Fibroblast of lung (primary cell): ENCODE results near the gene KRTAP4-6. TPM values are rescaled to one million over a fixed set of nuclear protein-coding genes. Genes with fewer than 3 reads are reported as not detected.
"Not testable (repeated sequence)": the region's sequence is repeated elsewhere in the genome, so short reads cannot be mapped to it uniquely, and the experiment has no call there.

Source experiments
- DNase-seq, 2 donors: peaks; one replicate each; pipeline versions ENCODE4 v3.0.0 to v3.0.0-alpha.2; 2010; ENCODE audit warnings: low read depth in 2 of 2
- H2AFZ ChIP-seq: 2 replicates; pipeline ENCODE4 v1.5.1; 2012; ENCODE audit warnings: low read length, control low read depth, inconsistent platforms
- H3K27ac ChIP-seq: 2 replicates; pipeline ENCODE4 v1.5.1; 2011; ENCODE audit warnings: low read length, control low read depth; ENCODE audit not compliant: insufficient read depth
- H3K27me3 ChIP-seq: 2 replicates; pipeline ENCODE4 v1.5.1; 2011; ENCODE audit warnings: mild to moderate bottlenecking, low read length; ENCODE audit not compliant: control insufficient read depth, insufficient read depth
- H3K36me3 ChIP-seq: 2 replicates; pipeline ENCODE4 v1.5.1; 2011; ENCODE audit warnings: low read length; ENCODE audit not compliant: control insufficient read depth, insufficient read depth
- H3K4me1 ChIP-seq: 2 replicates; pipeline ENCODE4 v1.5.1; 2011; ENCODE audit warnings: low read length; ENCODE audit not compliant: control insufficient read depth, insufficient read depth; ENCODE audit errors: extremely low read depth
- H3K4me2 ChIP-seq: 2 replicates; pipeline ENCODE4 v1.5.1; 2011; ENCODE audit warnings: low read length, control low read depth; ENCODE audit not compliant: insufficient read depth; ENCODE audit errors: extremely low read depth
- H3K4me3 ChIP-seq, 4 experiments: fragments of 200-600 bp in 1 of 4; sonication (generic) in 1 of 4; replicated peaks in 1 of 4; 2 replicates each; pipeline ENCODE4 v1.5.1; 2011 to 2016; ENCODE audit warnings: low read length in 4 of 4, low read depth in 3 of 4, mild to moderate bottlenecking in 3 of 4, control low read depth in 2 of 4, inconsistent platforms in 1 of 4, mixed read lengths in 1 of 4; ENCODE audit not compliant: insufficient read depth in 1 of 4; ENCODE audit errors: control extremely low read depth in 1 of 4
- H3K79me2 ChIP-seq: 2 replicates; pipeline ENCODE4 v1.5.1; 2012; ENCODE audit warnings: mild to moderate bottlenecking, low read length, inconsistent platforms; ENCODE audit not compliant: control insufficient read depth, insufficient read depth
- H3K9ac ChIP-seq: 2 replicates; pipeline ENCODE4 v1.5.1; 2011; ENCODE audit warnings: mild to moderate bottlenecking, low read length, control low read depth; ENCODE audit not compliant: insufficient read depth
- H3K9me3 ChIP-seq: 2 replicates; pipeline ENCODE4 v1.5.1; 2012; ENCODE audit warnings: low read depth, low read length; ENCODE audit not compliant: control insufficient read depth, insufficient read depth
- H4K20me1 ChIP-seq: 2 replicates; pipeline ENCODE4 v1.5.1; 2011; ENCODE audit warnings: low read length; ENCODE audit not compliant: control insufficient read depth, insufficient read depth; ENCODE audit errors: extremely low read depth
- EZH2 ChIP-seq: IDR thresholded peaks from 2 replicates; pipeline ENCODE4 v1.5.1; 2012; ENCODE audit warnings: low read length, control low read depth, mild to moderate bottlenecking; ENCODE audit errors: missing control alignments
- polyA minus RNA-seq: library from RNA; depleted of rRNA, polyadenylated mRNA; stranded (reverse); fragments of >200 nt; gene quantifications from 2 replicates; pipeline ENCODE4 v1.2.3, GENCODE V29; 2011; ENCODE audit warnings: low replicate concordance
- polyA plus RNA-seq, 2 donors: library from polyadenylated mRNA; depleted of rRNA in 1 of 2; stranded (reverse) in 1 of 2; unstranded in 1 of 2; fragments of >200 nt; gene quantifications; 2 replicates each; pipeline ENCODE4 v1.2.1, GENCODE V29; 2011 to 2012; ENCODE audit warnings: missing spikeins in 1 of 2
- total RNA-seq: library from RNA; depleted of rRNA; stranded (reverse); fragments of >200 nt; gene quantifications from 2 replicates; pipeline ENCODE4 v1.2.1, GENCODE V29; 2014
- TF ChIP-seq, protein P1 (sequence below), 2 donors: IDR thresholded peaks in 1 of 2; conservative IDR thresholded peaks in 1 of 2; 1 replicate in 1 of 2; 2 replicates in 1 of 2; pipeline ENCODE4 v1.5.1; 2011 to 2012; ENCODE audit warnings: low read length in 2 of 2, control low read depth in 1 of 2, inconsistent platforms in 1 of 2, low read depth in 1 of 2, mild to moderate bottlenecking in 1 of 2

KRTAP4-6 gene
- total RNA-seq, result not detected in 2 replicates
- polyA plus RNA-seq, result not detected in 2 replicates
- not detected in 2 replicates for polyA plus RNA-seq (2012)
- 0.33 TPM in 1 of 2 replicates, not detected in the other for polyA minus RNA-seq

DNA sequence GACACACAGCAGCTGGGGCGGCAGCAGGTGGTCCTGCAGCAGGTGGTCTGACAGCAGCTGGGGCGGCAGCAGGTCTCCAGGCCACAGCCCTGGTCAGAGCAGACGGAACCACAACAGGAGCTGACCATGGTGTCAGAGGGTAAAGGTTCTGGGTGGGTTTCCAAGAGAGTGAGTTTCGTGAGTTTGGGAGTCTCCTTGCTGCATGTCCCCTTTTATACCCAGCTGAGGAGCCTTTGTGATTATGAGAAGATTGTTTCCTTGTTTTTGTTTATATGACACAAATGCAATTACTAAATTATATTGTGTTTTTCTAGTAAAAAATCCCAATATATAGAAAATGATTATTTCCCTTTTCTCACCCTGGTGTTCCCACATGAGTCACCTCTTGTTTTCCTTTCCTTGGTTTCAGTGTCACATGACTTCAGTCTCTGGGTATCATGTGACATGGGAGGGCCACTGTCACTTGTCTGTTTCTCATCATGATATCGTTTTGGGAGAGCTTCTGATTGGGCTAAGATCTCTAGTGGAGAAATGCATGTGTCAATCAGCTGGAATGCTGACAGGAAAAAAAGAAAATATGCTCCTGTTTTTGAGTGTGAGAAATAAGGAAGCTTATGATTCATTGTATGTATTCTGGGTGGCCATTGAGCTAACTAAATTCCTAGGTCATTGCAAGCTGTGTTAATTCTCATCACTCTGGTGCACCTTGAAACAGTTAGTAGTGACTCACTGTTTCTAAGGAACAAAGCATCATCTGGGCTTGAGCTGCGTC lies at the start of gene KRTAP4-6:
Gene KRTAP4-6 (minus strand): TSS at position 185 of the 772 bp plus-strand sequence. CDS start 57 bp downstream, at position 128.
- no peak within 1 kb of the TSS for H3K9ac ChIP-seq
- no peak within 1 kb of the TSS for H3K4me2 ChIP-seq
- no peaks in the 10 kb centered on the region for H3K36me3 ChIP-seq
- no peaks in the 10 kb centered on the region for H4K20me1 ChIP-seq
- no peak within 1 kb of the TSS for H3K4me3 ChIP-seq
- H2AFZ ChIP-seq, result no peak within 1 kb of the TSS
- peak in 1 of 2 donors; percentile 85 for DNase-seq
- H3K9me3 ChIP-seq, result no peaks in the 10 kb centered on the region
- no peaks in the 10 kb centered on the region for H3K4me1 ChIP-seq
- no peaks in the 10 kb centered on the region for H3K27me3 ChIP-seq
- TF ChIP-seq EZH2, result no peak
- TF ChIP-seq, protein P1, sequence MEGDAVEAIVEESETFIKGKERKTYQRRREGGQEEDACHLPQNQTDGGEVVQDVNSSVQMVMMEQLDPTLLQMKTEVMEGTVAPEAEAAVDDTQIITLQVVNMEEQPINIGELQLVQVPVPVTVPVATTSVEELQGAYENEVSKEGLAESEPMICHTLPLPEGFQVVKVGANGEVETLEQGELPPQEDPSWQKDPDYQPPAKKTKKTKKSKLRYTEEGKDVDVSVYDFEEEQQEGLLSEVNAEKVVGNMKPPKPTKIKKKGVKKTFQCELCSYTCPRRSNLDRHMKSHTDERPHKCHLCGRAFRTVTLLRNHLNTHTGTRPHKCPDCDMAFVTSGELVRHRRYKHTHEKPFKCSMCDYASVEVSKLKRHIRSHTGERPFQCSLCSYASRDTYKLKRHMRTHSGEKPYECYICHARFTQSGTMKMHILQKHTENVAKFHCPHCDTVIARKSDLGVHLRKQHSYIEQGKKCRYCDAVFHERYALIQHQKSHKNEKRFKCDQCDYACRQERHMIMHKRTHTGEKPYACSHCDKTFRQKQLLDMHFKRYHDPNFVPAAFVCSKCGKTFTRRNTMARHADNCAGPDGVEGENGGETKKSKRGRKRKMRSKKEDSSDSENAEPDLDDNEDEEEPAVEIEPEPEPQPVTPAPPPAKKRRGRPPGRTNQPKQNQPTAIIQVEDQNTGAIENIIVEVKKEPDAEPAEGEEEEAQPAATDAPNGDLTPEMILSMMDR (conservative IDR thresholded peaks at IDR 0.05 in 1 of 2, IDR thresholded peaks at IDR 0.05 in 1 of 2; ENCODE audit: low read depth in 1 of 2, low read length in 2 of 2), result no peak
- no peaks in the 10 kb centered on the region for H3K79me2 ChIP-seq
- H3K27ac ChIP-seq, result no peak within 1 kb of the TSS

GRCh38 chr17:41189837-41190318 lies 49.5 kb upstream of the KRTAP4-6 start, which contains the start of gene KRTAP9-1:
TSS of gene KRTAP9-1 (plus strand) at chr17:41189887. CDS start at chr17:41189887, 0 bp downstream.
- not testable (repeated sequence) for H3K79me2 ChIP-seq, H2AFZ ChIP-seq, H3K9ac ChIP-seq, H3K36me3 ChIP-seq, H3K4me2 ChIP-seq, H3K4me1 ChIP-seq, H3K27ac ChIP-seq, H3K9me3 ChIP-seq, H3K4me3 ChIP-seq, H4K20me1 ChIP-seq, H3K27me3 ChIP-seq, DNase-seq

GRCh38 chr17:41186872-41187271 lies 46.5 kb upstream of the KRTAP4-6 start:
- Histone ChIP-seq H3K9me3 (no peaks in the 10 kb centered on the region), H3K4me1 (no peaks in the 10 kb centered on the region), H4K20me1 (no peaks in the 10 kb centered on the region), H3K27me3 (peaks cover 6% of the 10 kb centered on the region), H2AFZ (no peak overlapping the region), H3K9ac (no peak overlapping the region), H3K36me3 (no peaks in the 10 kb centered on the region), H3K27ac (no peak overlapping the region), H3K4me3 (no peak overlapping the region), H3K4me2 (no peak overlapping the region), H3K79me2 (no peaks in the 10 kb centered on the region)
- DNase-seq, result no peak
- TF ChIP-seq, protein P1 (conservative IDR thresholded peaks at IDR 0.05 in 1 of 2, IDR thresholded peaks at IDR 0.05 in 1 of 2; ENCODE audit: low read depth in 1 of 2, low read length in 2 of 2), result no peak
- no peak for TF ChIP-seq EZH2
